NCI-H2171 (cell line): ENCODE results near the gene UNC13D.

ENCODE experiments used
- DNase-seq: peaks from one replicate; lab custom pipeline; 2025; lab: John Stamatoyannopoulos, UW

The UNC13D gene

GRCh38 chr17:75834279-75834920 is 9.8 kb downstream of the UNC13D start:
- DNase-seq: no peak

- no peak for DNase-seq
These were observed 11.4 kb downstream of the UNC13D start for GRCh38 chr17:75832652-75833400.

- DNase-seq: no peak
These were observed 12.0 kb downstream of the UNC13D start for GRCh38 chr17:75832164-75832651.

- no peak for DNase-seq
These were observed 13.1 kb downstream of the UNC13D start for GRCh38 chr17:75831032-75831571.

- no peak for DNase-seq
These were observed 13.8 kb downstream of the UNC13D start for GRCh38 chr17:75830164-75831031.

GRCh38 chr17:75829747-75830146 is 14.5 kb downstream of the UNC13D start:
- DNase-seq: no peak

GRCh38 chr17:75828741-75829140 is 15.5 kb downstream of the UNC13D start:
- no peak for DNase-seq

- DNase-seq: no peak
These were observed 16.2 kb downstream of the UNC13D start for GRCh38 chr17:75828076-75828400.

- peak; percentile 73 for DNase-seq
These were observed 16.7 kb downstream of the UNC13D start for GRCh38 chr17:75827308-75828075.

GRCh38 chr17:75826561-75827307 is 17.5 kb downstream of the UNC13D start:
- DNase-seq: no peak

GRCh38 chr17:75825748-75826370 is 18.3 kb downstream of the UNC13D start:
- DNase-seq: no peak

- no peak for DNase-seq
These were observed 19.1 kb downstream of the UNC13D start for GRCh38 chr17:75825149-75825552.

- DNase-seq: no peak
These were observed 19.5 kb downstream of the UNC13D start for GRCh38 chr17:75824666-75825065.

GRCh38 chr17:75824050-75824552 is 20.1 kb downstream of the UNC13D start:
- no peak for DNase-seq

GRCh38 chr17:75823257-75824041 is 20.8 kb downstream of the UNC13D start:
- DNase-seq: no peak

GRCh38 chr17:75822800-75823166 is 21.4 kb downstream of the UNC13D start:
- no peak for DNase-seq

GRCh38 chr17:75822119-75822799 is 21.9 kb downstream of the UNC13D start:
- peak; percentile 38 for DNase-seq

GRCh38 chr17:75821552-75821951 is 22.7 kb downstream of the UNC13D start:
- DNase-seq: no peak
